AG10803 (cell line): ENCODE measurements around the gene P3H2.

Experiments used
- DNase-seq: peaks from one replicate; pipeline ENCODE4 v3.0.0; 2010; ENCODE audit warnings: low read depth
- H3K4me3 ChIP-seq: 2 replicates; pipeline ENCODE4 v1.5.1; 2011; ENCODE audit warnings: mild to moderate bottlenecking, low read length, control low read depth
- CTCF ChIP-seq: conservative IDR thresholded peaks from 2 replicates; pipeline ENCODE4 v1.5.1; 2011; ENCODE audit warnings: mild to moderate bottlenecking, low read length, control low read depth, inconsistent platforms

P3H2 gene

GRCh38 chr3:190097617-190098016 is 23.1 kb downstream of the P3H2 start:
- no peak overlapping the region for H3K4me3 ChIP-seq
- TF ChIP-seq CTCF = no peak
- no peak for DNase-seq

- no peak overlapping the region for H3K4me3 ChIP-seq
- no peak for TF ChIP-seq CTCF
- no peak for DNase-seq
Observed at GRCh38 chr3:190097025-190097424, 23.7 kb downstream of the P3H2 start.

GRCh38 chr3:190096345-190096744 is 24.4 kb downstream of the P3H2 start:
- TF ChIP-seq CTCF = no peak
- DNase-seq = no peak
- H3K4me3 ChIP-seq = no peak overlapping the region

GRCh38 chr3:190094160-190094718 is 26.5 kb downstream of the P3H2 start:
- no peak for TF ChIP-seq CTCF
- DNase-seq = peak; percentile 76
- H3K4me3 ChIP-seq = peak overlapping the region; percentile 16

- H3K4me3 ChIP-seq = no peak overlapping the region
- DNase-seq = peak; percentile 70
- no peak for TF ChIP-seq CTCF
Observed at GRCh38 chr3:190092250-190092649, 28.4 kb downstream of the P3H2 start.

GRCh38 chr3:190089711-190090110 is 31.0 kb downstream of the P3H2 start:
- peak; percentile 23 for DNase-seq
- TF ChIP-seq CTCF = no peak
- H3K4me3 ChIP-seq = no peak overlapping the region

GRCh38 chr3:190088890-190089289 is 31.8 kb downstream of the P3H2 start:
- no peak for TF ChIP-seq CTCF
- H3K4me3 ChIP-seq = no peak overlapping the region
- DNase-seq = no peak
